GM20000 (cell line): Measurements from ENCODE around the gene LGALS3BP.

ENCODE experiments used
- DNase-seq: peaks from one replicate; pipeline ENCODE4 v3.0.0; 2012; ENCODE audit warnings: low spot score
- CTCF ChIP-seq: IDR thresholded peaks from 2 replicates; pipeline ENCODE4 v1.5.1; 2012; ENCODE audit warnings: mild to moderate bottlenecking, control low read depth; ENCODE audit errors: extremely low read depth, missing control alignments

LGALS3BP gene

GRCh38 chr17:78973196-78973595 is 6.5 kb downstream of the LGALS3BP start:
- TF ChIP-seq CTCF: no peak

GRCh38 chr17:78972507-78973105 is 7.1 kb downstream of the LGALS3BP start:
- TF ChIP-seq CTCF: no peak
- no peak for DNase-seq

More at GRCh38 chr17:78973196-78973595, 6.5 kb downstream of the LGALS3BP start:
- DNase-seq: no peak

GRCh38 chr17:78971756-78972506 is 7.8 kb downstream of the LGALS3BP start:
- no peak for DNase-seq
- no peak for TF ChIP-seq CTCF

GRCh38 chr17:78970834-78971755 is 8.6 kb downstream of the LGALS3BP start:
- peak; percentile 76 for TF ChIP-seq CTCF
- peak; percentile 91 for DNase-seq

- no peak for TF ChIP-seq CTCF
- DNase-seq: no peak
These were observed 9.9 kb downstream of the LGALS3BP start for GRCh38 chr17:78969865-78970264.

GRCh38 chr17:78967782-78968362 is 11.9 kb downstream of the LGALS3BP start:
- no peak for DNase-seq
- no peak for TF ChIP-seq CTCF
